Muscle layer of duodenum (tissue), 2 donors: ENCODE data around the gene CENPQ.

Experiments
- H3K27ac ChIP-seq: one replicate; pipeline ENCODE4 v1.7.0; 2013; ENCODE audit warnings: mild to moderate bottlenecking, low read length
- H3K27me3 ChIP-seq: one replicate; pipeline ENCODE4 v1.7.0; 2013; ENCODE audit warnings: low read depth, mild to moderate bottlenecking, control low read depth, low read length
- H3K36me3 ChIP-seq, 2 donors: one replicate each; pipeline ENCODE4 v1.7.0; 2013; ENCODE audit warnings: low read length in 2 of 2, control low read depth in 1 of 2, mild to moderate bottlenecking in 1 of 2; ENCODE audit not compliant: insufficient read depth in 2 of 2, control insufficient read depth in 1 of 2
- H3K4me1 ChIP-seq, 2 donors: one replicate each; pipeline ENCODE4 v1.7.0; 2013; ENCODE audit warnings: low read length in 2 of 2, mild to moderate bottlenecking in 2 of 2, control low read depth in 1 of 2, moderate library complexity in 1 of 2; ENCODE audit not compliant: insufficient read depth in 2 of 2, control insufficient read depth in 1 of 2
- H3K4me3 ChIP-seq, 2 donors: one replicate each; pipeline ENCODE4 v1.7.0; 2013; ENCODE audit warnings: low read length in 2 of 2, low read depth in 1 of 2, mild to moderate bottlenecking in 1 of 2
- H3K9me3 ChIP-seq, 2 donors: one replicate each; pipeline ENCODE4 v1.7.0; 2013; ENCODE audit warnings: low read length in 2 of 2, control low read depth in 1 of 2, mild to moderate bottlenecking in 1 of 2; ENCODE audit not compliant: control insufficient read depth in 1 of 2
- donor health status: healthy.

The CENPQ gene

DNA sequence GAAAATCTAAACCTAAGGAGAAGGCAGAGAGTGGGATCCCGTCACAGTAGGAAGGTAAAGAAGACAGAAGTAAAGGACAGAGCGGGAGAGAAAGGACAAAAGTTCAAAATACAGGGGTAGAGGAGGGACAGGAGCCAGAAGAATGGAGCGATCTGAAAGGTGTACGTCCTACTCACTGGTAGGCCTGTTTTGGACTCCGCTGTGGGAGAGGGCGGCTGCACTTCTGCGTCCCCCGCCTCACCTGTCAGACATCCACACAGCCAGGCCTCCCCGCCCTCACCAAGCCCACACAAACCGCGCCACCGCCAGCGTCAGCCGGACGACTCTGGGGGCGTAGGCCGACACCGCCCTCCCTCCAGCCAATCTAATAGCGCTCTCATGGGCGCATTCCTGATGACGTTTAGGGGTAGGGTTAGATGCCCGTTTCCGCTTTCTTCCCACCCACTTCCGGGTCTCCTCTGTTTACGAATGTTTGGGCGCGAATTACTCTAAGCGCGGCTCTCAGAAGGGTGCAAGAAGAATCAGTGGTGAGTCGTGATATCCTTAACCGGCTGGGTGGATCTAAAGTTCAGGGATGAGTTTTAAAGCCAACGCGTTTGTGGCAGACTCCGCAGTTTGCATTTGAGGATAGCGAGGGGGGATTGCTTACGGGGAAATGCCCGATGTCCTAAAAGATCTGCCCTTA is at the start of gene CENPQ, which contains the start of gene MMUT:
Gene CENPQ (plus strand): TSS at position 444 of the 685 bp plus-strand sequence. CDS start 6,807 bp downstream, outside the sequence.
Gene MMUT (minus strand): TSS at position 327 of the 685 bp plus-strand sequence. CDS start 3,787 bp downstream, outside the sequence.
- peak within 1 kb of the TSS; percentile 99 to 100 for H3K4me3 ChIP-seq
- H3K27me3 ChIP-seq, result no peaks in the 10 kb centered on the region
- H3K27ac ChIP-seq, result peak within 1 kb of the TSS; percentile 96
- H3K9me3 ChIP-seq, result no peaks in the 10 kb centered on the region
- H3K36me3 ChIP-seq, result peaks cover 3 to 6% of the 10 kb centered on the region in 2 donors
- peaks cover 8 to 32% of the 10 kb centered on the region in 2 donors for H3K4me1 ChIP-seq

- Histone ChIP-seq H3K4me3 (no peak overlapping the region), H3K36me3 (no peaks in the 10 kb centered on the region), H3K27me3 (no peaks in the 10 kb centered on the region), H3K9me3 (no peaks in the 10 kb centered on the region), H3K27ac (no peak overlapping the region), H3K4me1 (no peaks in the 10 kb centered on the region)
Observed at GRCh38 chr6:49415358-49415757, 47.8 kb upstream of the CENPQ start.

DNA sequence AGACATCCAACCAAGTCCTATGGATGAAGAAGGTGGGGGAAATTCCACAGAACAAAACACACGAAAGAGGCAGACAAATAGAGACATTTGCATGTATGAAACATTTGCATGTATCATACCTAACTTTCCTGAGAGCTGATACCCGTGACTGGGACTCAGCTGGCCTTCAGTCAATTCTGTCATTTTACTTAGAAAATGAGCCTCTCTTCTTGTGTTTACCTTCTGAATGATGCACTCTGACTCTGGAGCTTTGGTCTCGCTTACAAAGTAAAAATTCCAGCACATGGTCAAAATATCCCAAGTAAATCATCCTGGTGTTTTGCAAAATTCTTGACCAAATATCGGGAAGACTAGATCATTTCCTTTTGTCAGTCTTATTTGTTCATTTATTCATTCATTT is 47.0 kb upstream of the CENPQ start:
- no peaks in the 10 kb centered on the region for H3K36me3 ChIP-seq
- H3K4me1 ChIP-seq, result no peaks in the 10 kb centered on the region
- H3K4me3 ChIP-seq, result no peak overlapping the region

DNA sequence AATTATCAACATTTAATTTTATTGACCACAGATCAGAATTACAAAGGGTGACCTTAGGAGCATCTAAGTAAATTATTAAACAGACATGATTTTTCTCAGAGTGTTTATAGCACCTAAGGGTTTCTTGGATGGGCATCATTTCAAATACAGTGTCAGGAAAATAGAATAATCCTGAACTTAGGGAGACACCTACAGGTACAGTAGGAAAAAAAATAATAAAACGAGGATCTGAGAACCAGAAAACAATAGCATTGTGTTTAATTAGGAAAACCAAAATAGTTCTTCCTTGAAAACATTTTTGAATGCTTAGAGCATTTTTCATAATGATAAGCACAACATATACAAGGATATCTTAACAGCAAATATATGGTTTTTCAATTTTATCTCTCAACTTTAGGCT is 39.4 kb upstream of the CENPQ start:
- H3K9me3 ChIP-seq, result no peaks in the 10 kb centered on the region
- H3K27ac ChIP-seq, result no peak overlapping the region

More for the DNA sequence above, 47.0 kb upstream of the CENPQ start:
- no peak overlapping the region for H3K27ac ChIP-seq
- H3K27me3 ChIP-seq, result no peaks in the 10 kb centered on the region
- no peaks in the 10 kb centered on the region for H3K9me3 ChIP-seq

DNA sequence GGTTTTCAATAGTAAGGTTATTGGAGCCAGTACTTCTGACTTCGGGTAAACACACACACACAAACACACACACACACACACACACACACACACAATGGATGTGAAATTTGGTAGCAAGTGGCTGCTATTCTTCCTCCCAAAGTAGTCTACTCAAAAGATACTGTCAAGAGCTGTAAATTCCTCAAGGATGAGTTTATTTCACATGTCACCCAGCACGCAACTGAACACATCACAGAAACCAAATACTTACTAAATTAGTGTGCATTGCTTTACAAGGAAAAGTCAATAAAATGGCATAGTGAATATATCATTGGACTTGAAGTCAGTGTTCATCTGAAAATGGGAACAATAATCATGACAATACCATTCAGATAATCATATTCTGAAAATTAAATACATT is 33.0 kb upstream of the CENPQ start:
- Histone ChIP-seq H3K4me3 (no peak overlapping the region), H3K36me3 (peaks cover 27 to 52% of the 10 kb centered on the region in 2 donors), H3K27me3 (no peaks in the 10 kb centered on the region), H3K27ac (no peak overlapping the region), H3K4me1 (no peaks in the 10 kb centered on the region), H3K9me3 (no peaks in the 10 kb centered on the region)

More for the DNA sequence above, 39.4 kb upstream of the CENPQ start:
- Histone ChIP-seq H3K4me3 (no peak overlapping the region), H3K36me3 (peaks cover 0 to 3% of the 10 kb centered on the region in 2 donors), H3K27me3 (no peaks in the 10 kb centered on the region), H3K4me1 (no peaks in the 10 kb centered on the region)

- Histone ChIP-seq H3K27ac (no peak overlapping the region), H3K9me3 (no peaks in the 10 kb centered on the region), H3K4me3 (no peak overlapping the region), H3K27me3 (no peaks in the 10 kb centered on the region), H3K4me1 (no peaks in the 10 kb centered on the region), H3K36me3 (peaks cover 31 to 59% of the 10 kb centered on the region in 2 donors)
Observed at GRCh38 chr6:49430866-49431265, 32.3 kb upstream of the CENPQ start.

- Histone ChIP-seq H3K9me3 (no peaks in the 10 kb centered on the region), H3K27ac (no peak overlapping the region), H3K27me3 (no peaks in the 10 kb centered on the region), H3K4me1 (peaks cover 0 to 5% of the 10 kb centered on the region in 2 donors), H3K36me3 (peaks cover 14 to 55% of the 10 kb centered on the region in 2 donors), H3K4me3 (no peak overlapping the region)
Observed at GRCh38 chr6:49453221-49453620, 9.9 kb upstream of the CENPQ start.

- Histone ChIP-seq H3K4me3 (no peak overlapping the region), H3K4me1 (peaks cover 0 to 5% of the 10 kb centered on the region in 2 donors), H3K36me3 (peaks cover 13 to 46% of the 10 kb centered on the region in 2 donors)
Observed at GRCh38 chr6:49454787-49455709, 8.1 kb upstream of the CENPQ start.

DNA sequence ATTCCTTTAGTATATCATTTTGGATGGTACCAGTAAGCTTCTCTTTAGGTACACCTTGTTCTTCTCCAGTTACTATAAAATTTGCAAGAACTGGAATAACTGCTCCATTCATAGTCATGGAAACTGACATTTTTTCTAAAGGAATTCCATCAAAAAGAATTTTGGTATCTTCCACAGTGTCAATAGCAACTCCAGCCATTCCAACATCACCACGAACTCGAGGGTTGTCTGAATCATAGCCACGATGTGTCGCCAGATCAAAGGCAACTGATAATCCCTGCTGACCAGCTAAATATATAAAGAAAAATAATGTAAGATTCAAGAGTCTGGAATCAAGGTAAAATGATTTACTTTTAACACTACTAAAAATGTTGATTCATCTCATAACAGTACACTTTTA is 5.4 kb upstream of the CENPQ start:
- no peaks in the 10 kb centered on the region for H3K27me3 ChIP-seq
- H3K4me3 ChIP-seq, result no peak overlapping the region
- H3K27ac ChIP-seq, result no peak overlapping the region
- H3K4me1 ChIP-seq, result peaks cover 8 to 26% of the 10 kb centered on the region in 2 donors
- H3K9me3 ChIP-seq, result no peaks in the 10 kb centered on the region
- peaks cover 9 to 30% of the 10 kb centered on the region in 2 donors for H3K36me3 ChIP-seq

More at GRCh38 chr6:49454787-49455709, 8.1 kb upstream of the CENPQ start:
- H3K9me3 ChIP-seq, result no peaks in the 10 kb centered on the region
- no peak overlapping the region for H3K27ac ChIP-seq
- H3K27me3 ChIP-seq, result no peaks in the 10 kb centered on the region

DNA sequence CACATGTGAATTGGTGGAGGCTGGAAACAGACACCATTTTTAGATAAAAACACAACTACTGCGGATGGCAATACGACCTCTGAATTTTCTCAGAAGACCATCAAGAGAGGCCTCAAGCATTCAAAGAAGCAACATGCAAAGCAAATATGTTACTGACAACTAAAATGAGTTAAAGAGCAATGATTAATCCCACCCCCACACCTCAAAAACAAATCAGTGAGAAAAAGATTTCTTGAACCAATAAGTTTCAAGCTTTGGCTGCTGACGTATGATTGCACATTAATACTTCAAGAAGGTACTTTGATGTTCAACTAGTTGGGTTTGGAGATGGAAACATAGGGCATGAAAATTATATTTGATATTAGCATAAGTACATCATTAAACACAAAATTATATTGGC is 1.1 kb upstream of the CENPQ start:
- Histone ChIP-seq H3K27ac (peak overlapping the region; percentile 96), H3K27me3 (no peaks in the 10 kb centered on the region), H3K4me1 (peaks cover 8 to 35% of the 10 kb centered on the region in 2 donors), H3K4me3 (peak overlapping the region; percentile 99 to 100), H3K9me3 (no peaks in the 10 kb centered on the region), H3K36me3 (peaks cover 6 to 15% of the 10 kb centered on the region in 2 donors)

GRCh38 chr6:49462599-49462926 is 607 bp upstream of the CENPQ start:
- Histone ChIP-seq H3K27ac (peak overlapping the region; percentile 96), H3K4me3 (peak overlapping the region; percentile 99 to 100), H3K36me3 (peaks cover 3 to 11% of the 10 kb centered on the region in 2 donors), H3K4me1 (peaks cover 8 to 35% of the 10 kb centered on the region in 2 donors), H3K9me3 (no peaks in the 10 kb centered on the region), H3K27me3 (no peaks in the 10 kb centered on the region)
